Right lobe of liver (tissue), 6 donors: Measurements from ENCODE around the gene ABHD6. TPM values are rescaled to one million over a fixed set of nuclear protein-coding genes. Genes with fewer than 3 reads are reported as not detected.

Experiments used
- ATAC-seq, 4 donors: fragments of 200-7000 bp; cut with Tn5 transposase; one replicate each; pipeline ENCODE4 v1.9.1; 2020; ENCODE audit warnings: mild to moderate bottlenecking in 4 of 4, moderate library complexity in 4 of 4
- DNase-seq, 3 donors: peaks; one replicate each; pipeline ENCODE4 v3.0.0-alpha.2; 2020
- H3K27ac ChIP-seq, 3 donors: fragments of 200-600 bp; one replicate each; pipeline ENCODE4 v1.8.0; 2022
- H3K27me3 ChIP-seq, 2 donors: fragments of 200-600 bp; one replicate each; pipeline ENCODE4 v1.8.0; 2022
- H3K36me3 ChIP-seq, 4 donors: fragments of 200-600 bp; sonication (generic) in 1 of 4; one replicate each; pipeline versions ENCODE4 v1.5.1 to v1.8.0; 2017 to 2022; ENCODE audit warnings: control low read depth in 1 of 4
- H3K4me1 ChIP-seq, 4 donors: fragments of 200-600 bp; sonication (generic) in 1 of 4; one replicate each; pipeline versions ENCODE4 v1.5.1 to v1.8.0; 2017 to 2022; ENCODE audit warnings: control low read depth in 1 of 4
- H3K4me3 ChIP-seq, 3 donors: fragments of 200-600 bp; one replicate each; pipeline ENCODE4 v1.8.0; 2022
- H3K9me3 ChIP-seq, 4 donors: fragments of 200-600 bp; sonication (generic) in 1 of 4; one replicate each; pipeline versions ENCODE4 v1.5.1 to v1.8.0; 2017 to 2022; ENCODE audit warnings: control low read depth in 1 of 4
- POLR2A ChIP-seq: fragments of 450-650 bp; IDR thresholded peaks from one replicate; pipeline ENCODE4 v1.6.1; 2017; ENCODE audit warnings: antibody characterized with exemption, mild to moderate bottlenecking
- WGBS: methylation state at CpG from one replicate; pipeline ENCODE4 v1.1.6; 2018; ENCODE audit warnings: low coverage, low lambda C conversion rate; ENCODE audit not compliant: insufficient coverage; ENCODE audit errors: missing lambda C conversion rate; 5-methylcytosine and 5-hydroxymethylcytosine counted together
- intact Hi-C, 2 donors: fragments of 100-400 bp; cut with DNase I; formaldehyde crosslinking; loops; one replicate each; pipeline versions ENCODE4 v1.11.2 to v1.14.1; 2022
- total RNA-seq, 6 experiments: library from RNA; depleted of rRNA in 2 of 6; stranded (reverse); fragments of >200 nt in 2 of 6; fragmentation: NEBNext Ultra II Directional in 3 of 6; extraction: Animal tissue kit (Norgen Biotek cat#: 25700) in 3 of 6; gene quantifications; one replicate each; pipeline versions ENCODE4 v1.1.0 to v1.2.4, GENCODE V29; 2016 to 2023
- TF ChIP-seq, protein P1 (sequence below), 4 donors: fragments of 200-600 bp in 3 of 4; fragments of 450-650 bp in 1 of 4; IDR thresholded peaks; one replicate each; pipeline versions ENCODE4 v1.5.1 to v1.8.0; 2016 to 2022; ENCODE audit warnings: antibody characterized with exemption in 4 of 4, mild to moderate bottlenecking in 2 of 4
- donor health status: DM: no; HTN: yes; CAD: no.
- donor health status: DM: no; HTN: no; CAD: no.
- donor health status: DM: no; HTN: no; CAD: no.
- donor health status: DM: no; HTN: yes; CAD: no.
- donor health status: DM: no; HTN: yes; CAD: no.

Gene ABHD6
- total RNA-seq, 6 experiments from 2014 or later = 24.6 to 64.3 (median 52.6) TPM

DNA sequence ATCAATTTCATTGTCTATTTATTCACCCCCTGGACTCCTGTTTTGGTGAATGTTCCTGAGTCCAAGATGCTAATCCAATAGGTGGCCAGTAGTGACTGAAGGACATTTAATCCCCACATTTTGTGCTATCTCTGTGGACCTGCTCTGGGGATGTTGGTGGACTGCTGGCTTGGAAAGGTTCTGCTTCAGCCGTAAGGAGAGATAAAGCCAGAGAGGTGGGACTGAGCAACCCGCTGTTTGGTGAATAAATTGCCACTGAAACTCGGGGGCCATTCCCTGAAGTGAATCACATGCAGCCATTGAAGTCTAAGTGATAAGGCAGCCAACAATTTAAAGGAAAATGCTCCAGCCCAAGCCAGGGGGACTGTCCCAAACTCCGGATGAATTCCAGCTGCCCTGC lies 1.6 kb upstream of the ABHD6 start:
- no peaks in the 10 kb centered on the region for H3K27me3 ChIP-seq
- no peak overlapping the region for H3K4me3 ChIP-seq
- H3K9me3 ChIP-seq = no peaks in the 10 kb centered on the region
- ATAC-seq (no peak), DNase-seq (no peak)
- H3K4me1 ChIP-seq = peaks cover 0 to 38% (median 2%) of the 10 kb centered on the region in 4 donors
- no peaks in the 10 kb centered on the region for H3K36me3 ChIP-seq
- intact Hi-C loops = no loop called here
- TF ChIP-seq, protein P1, sequence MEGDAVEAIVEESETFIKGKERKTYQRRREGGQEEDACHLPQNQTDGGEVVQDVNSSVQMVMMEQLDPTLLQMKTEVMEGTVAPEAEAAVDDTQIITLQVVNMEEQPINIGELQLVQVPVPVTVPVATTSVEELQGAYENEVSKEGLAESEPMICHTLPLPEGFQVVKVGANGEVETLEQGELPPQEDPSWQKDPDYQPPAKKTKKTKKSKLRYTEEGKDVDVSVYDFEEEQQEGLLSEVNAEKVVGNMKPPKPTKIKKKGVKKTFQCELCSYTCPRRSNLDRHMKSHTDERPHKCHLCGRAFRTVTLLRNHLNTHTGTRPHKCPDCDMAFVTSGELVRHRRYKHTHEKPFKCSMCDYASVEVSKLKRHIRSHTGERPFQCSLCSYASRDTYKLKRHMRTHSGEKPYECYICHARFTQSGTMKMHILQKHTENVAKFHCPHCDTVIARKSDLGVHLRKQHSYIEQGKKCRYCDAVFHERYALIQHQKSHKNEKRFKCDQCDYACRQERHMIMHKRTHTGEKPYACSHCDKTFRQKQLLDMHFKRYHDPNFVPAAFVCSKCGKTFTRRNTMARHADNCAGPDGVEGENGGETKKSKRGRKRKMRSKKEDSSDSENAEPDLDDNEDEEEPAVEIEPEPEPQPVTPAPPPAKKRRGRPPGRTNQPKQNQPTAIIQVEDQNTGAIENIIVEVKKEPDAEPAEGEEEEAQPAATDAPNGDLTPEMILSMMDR (IDR thresholded peaks at IDR 0.05) = no peak
- no peak for TF ChIP-seq POLR2A
- H3K27ac ChIP-seq = no peak overlapping the region
- 86% methylated on average over 1 of the region's 4 CpGs for WGBS

DNA sequence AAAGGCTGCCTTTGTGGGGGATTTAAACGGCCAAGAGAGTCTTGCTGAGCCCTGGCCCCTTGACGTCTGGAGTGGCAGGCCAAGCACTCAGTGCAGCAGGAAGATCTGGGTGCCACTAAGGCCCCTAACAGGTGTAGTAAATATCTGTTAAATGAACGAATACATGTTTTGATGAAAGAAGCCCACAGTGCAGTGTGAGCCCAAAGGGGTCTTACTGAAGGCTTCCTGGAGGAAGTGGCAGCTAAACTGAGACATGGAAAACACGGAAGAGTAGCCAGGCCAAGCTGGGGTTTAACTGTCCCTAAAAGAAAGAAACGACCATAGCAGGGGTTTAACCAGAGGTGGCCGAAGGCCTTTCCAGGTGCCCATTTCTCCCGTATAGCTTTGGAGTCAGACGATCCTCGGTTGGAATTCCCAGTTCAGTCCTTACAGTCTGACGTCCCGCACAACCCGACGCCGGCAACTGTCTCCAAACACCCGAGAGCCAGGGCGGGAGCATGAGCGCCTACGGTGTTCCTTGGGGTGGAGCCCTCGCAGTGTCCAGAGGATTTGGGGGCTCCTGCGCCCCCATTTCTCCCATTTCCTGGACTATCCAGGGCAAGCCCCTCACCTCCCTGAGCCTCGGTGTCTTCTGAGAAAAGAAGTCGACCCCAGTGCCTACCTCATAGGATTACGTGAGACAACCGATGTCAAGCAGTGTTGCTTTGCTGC lies 910 bp upstream of the ABHD6 start:
- WGBS = 29% methylated on average over 7 of the region's 24 CpGs
- intact Hi-C loops = no loop called here
- ATAC-seq = peak in 3 of 4 donors; percentile 3 to 21 (median 7)
- Histone ChIP-seq H3K36me3 (no peaks in the 10 kb centered on the region), H3K4me3 (peak overlapping the region; percentile 79 to 92 (median 83)), H3K27me3 (no peaks in the 10 kb centered on the region), H3K27ac (peak overlapping the region; percentile 75 to 82 (median 80)), H3K9me3 (no peaks in the 10 kb centered on the region), H3K4me1 (peaks cover 0 to 39% (median 4%) of the 10 kb centered on the region in 4 donors)
- peak in 2 of 3 donors; percentile 34 to 53 for DNase-seq
- no peak for TF ChIP-seq POLR2A
- TF ChIP-seq, protein P1 (IDR thresholded peaks at IDR 0.05) = no peak

DNA sequence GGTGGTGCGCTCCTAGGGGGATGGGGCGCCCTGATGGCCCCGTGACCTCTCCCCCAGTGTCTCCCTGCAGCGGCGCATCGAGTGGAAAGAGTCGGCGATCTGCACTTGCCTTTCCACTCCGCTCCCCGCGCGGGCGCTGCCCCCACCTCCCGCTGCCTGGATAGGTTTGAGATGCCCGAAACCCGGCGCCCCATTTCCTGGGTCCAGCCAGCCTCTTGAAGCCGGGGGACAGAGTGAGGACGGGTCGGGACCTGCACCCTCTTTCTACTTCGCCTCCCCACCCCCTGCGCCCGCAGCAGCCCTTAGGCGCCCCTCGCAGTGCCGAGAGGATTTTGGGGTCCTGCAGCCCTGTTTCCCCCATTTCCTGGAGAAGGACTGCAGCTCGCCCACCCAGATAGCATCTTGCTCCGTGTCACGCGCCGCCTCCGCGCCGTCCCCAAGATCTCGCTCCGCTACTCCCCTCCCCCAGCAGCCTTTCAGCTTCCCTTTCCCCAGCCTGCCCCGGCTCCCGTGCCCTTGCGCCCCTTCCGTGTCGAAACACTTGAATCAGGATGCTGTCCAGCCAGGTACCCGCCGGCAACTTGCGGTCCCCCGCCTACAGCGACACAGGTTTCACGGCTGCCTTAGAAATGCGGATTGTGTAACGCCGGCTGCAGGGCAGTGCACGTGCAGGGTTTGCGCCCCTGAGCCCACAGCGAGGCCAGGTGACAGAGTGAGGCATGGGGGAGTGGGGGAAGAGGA lies 519 bp downstream of the ABHD6 start:
- Histone ChIP-seq H3K4me3 (peak overlapping the region; percentile 79 to 92 (median 83)), H3K4me1 (peaks cover 0 to 49% (median 5%) of the 10 kb centered on the region in 4 donors), H3K36me3 (no peaks in the 10 kb centered on the region), H3K9me3 (no peaks in the 10 kb centered on the region), H3K27me3 (no peaks in the 10 kb centered on the region), H3K27ac (peak overlapping the region; percentile 75 to 82 (median 80))
- TF ChIP-seq POLR2A = peak; percentile 19
- TF ChIP-seq, protein P1 (IDR thresholded peaks at IDR 0.05) = no peak
- DNase-seq (peak; percentile 73 to 91 (median 91)), ATAC-seq (peak; percentile 61 to 77 (median 70))
- WGBS = 0% methylated on average over 24 of the region's 53 CpGs
- intact Hi-C loops = no loop called here

DNA sequence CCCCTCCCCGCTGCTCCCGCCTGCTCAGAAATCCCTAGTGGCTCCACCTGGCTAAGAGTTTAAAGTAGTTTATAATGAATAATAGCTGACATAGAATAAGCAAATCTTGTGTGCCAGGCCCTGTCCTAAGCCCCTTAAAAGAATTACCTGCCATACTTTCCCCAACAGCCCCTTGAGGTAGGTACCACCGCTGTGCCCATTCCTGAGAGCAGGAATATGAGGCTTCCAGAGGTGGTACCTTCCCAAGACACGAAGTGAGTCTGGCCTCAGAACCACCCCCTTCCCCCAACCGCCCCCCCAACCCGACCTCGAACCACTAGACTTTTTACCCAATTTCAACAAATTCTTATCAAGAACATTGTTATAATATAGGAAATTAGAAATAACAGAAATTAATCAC lies 1.2 kb downstream of the ABHD6 start:
- WGBS = 38% methylated on average over 6 of the region's 7 CpGs
- ATAC-seq (no peak), DNase-seq (no peak)
- peaks cover 0 to 49% (median 5%) of the 10 kb centered on the region in 4 donors for H3K4me1 ChIP-seq
- H3K9me3 ChIP-seq = no peaks in the 10 kb centered on the region
- no peak for TF ChIP-seq POLR2A
- TF ChIP-seq, protein P1 (IDR thresholded peaks at IDR 0.05) = no peak
- intact Hi-C loops = no loop called here
- H3K27ac ChIP-seq = peak overlapping the region in 2 of 3 donors; percentile 80 to 82
- no peaks in the 10 kb centered on the region for H3K36me3 ChIP-seq
- no peaks in the 10 kb centered on the region for H3K27me3 ChIP-seq
- H3K4me3 ChIP-seq = peak overlapping the region; percentile 79 to 92 (median 83)
